Calu3 (cell line): ENCODE data around the gene NUDT6. TPM values are rescaled to one million over a fixed set of nuclear protein-coding genes. Genes with fewer than 3 reads are reported as not detected.

Experiments used
- BruUV-seq: library from RNA; stranded (reverse); fragments of 400-500 nt; replicated peaks from 2 replicates; lab custom pipeline; 2021; lab: Mats Ljungman, UMichigan
- CTCF ChIA-PET: fragments of 300-600 bp; sonication (Branson Sonifier 250); formaldehyde crosslinking; loops from one replicate; lab custom pipeline; 2022; ENCODE audit warnings: antibody characterized with exemption; lab: Charles Lee
- DNase-seq: peaks from one replicate; pipeline ENCODE4 v3.0.0; 2022
- H3K27ac Mint-ChIP-seq: one replicate; pipeline ENCODE4 v1.8.0; 2022; ENCODE audit warnings: mixed read lengths; ENCODE audit not compliant: unreplicated experiment
- H3K27me3 Mint-ChIP-seq: one replicate; pipeline ENCODE4 v1.8.0; 2022; ENCODE audit warnings: mixed read lengths; ENCODE audit not compliant: unreplicated experiment
- H3K36me3 Mint-ChIP-seq: one replicate; pipeline ENCODE4 v1.8.0; 2022; ENCODE audit warnings: mild to moderate bottlenecking, moderate library complexity, mixed read lengths; ENCODE audit not compliant: insufficient read depth, unreplicated experiment
- H3K4me1 Mint-ChIP-seq: one replicate; pipeline ENCODE4 v1.8.0; 2022; ENCODE audit warnings: mild to moderate bottlenecking, low read depth, mixed read lengths; ENCODE audit not compliant: unreplicated experiment
- H3K4me3 Mint-ChIP-seq: one replicate; pipeline ENCODE4 v1.8.0; 2022; ENCODE audit warnings: mild to moderate bottlenecking, low read depth, moderate library complexity, mixed read lengths; ENCODE audit not compliant: unreplicated experiment
- H3K9me3 Mint-ChIP-seq: one replicate; pipeline ENCODE4 v1.8.0; 2022; ENCODE audit warnings: low read depth, mixed read lengths; ENCODE audit not compliant: unreplicated experiment
- intact Hi-C: fragments of 100-400 bp; cut with micrococcal nuclease; formaldehyde crosslinking; loops from one replicate; pipeline ENCODE4 v1.10.0; 2022; ENCODE audit not compliant: unreplicated experiment
- total RNA-seq: library from RNA; stranded (reverse); gene quantifications from 2 replicates; pipeline ENCODE4 v1.2.3, GENCODE V29; 2022
- TF ChIP-seq, protein P1 (sequence below): fragments of 200-600 bp; IDR thresholded peaks from one replicate; pipeline ENCODE4 v1.8.0; 2022; ENCODE audit warnings: antibody characterized with exemption; ENCODE audit not compliant: unreplicated experiment

The NUDT6 gene
- total RNA-seq, 1 experiment from 2014 or later: 5.4 TPM

DNA sequence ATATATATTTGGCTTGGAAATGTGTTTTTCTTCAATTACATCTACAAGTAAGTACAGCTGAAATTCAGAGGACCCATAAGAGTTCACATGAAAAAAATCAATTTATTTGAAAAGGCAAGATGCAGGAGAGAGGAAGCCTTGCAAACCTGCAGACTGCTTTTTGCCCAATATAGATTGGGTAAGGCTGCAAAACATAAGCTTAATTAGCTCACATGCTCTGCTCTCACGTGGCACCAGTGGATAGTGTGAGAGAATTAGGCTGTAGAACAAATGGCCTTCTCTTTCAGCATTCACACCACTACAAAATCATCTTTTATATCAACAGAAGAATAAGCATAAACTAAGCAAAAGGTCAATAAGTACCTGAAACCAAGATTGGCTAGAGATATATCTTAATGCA lies 26.1 kb downstream of the NUDT6 start:
- Mint-ChIP-seq H3K36me3 (peaks cover 14% of the 10 kb centered on the region), H3K4me3 (no peak overlapping the region), H3K4me1 (peaks cover 10% of the 10 kb centered on the region), H3K27me3 (no peaks in the 10 kb centered on the region), H3K9me3 (no peaks in the 10 kb centered on the region), H3K27ac (no peak overlapping the region)
- DNase-seq: no peak
- TF ChIP-seq, protein P1, sequence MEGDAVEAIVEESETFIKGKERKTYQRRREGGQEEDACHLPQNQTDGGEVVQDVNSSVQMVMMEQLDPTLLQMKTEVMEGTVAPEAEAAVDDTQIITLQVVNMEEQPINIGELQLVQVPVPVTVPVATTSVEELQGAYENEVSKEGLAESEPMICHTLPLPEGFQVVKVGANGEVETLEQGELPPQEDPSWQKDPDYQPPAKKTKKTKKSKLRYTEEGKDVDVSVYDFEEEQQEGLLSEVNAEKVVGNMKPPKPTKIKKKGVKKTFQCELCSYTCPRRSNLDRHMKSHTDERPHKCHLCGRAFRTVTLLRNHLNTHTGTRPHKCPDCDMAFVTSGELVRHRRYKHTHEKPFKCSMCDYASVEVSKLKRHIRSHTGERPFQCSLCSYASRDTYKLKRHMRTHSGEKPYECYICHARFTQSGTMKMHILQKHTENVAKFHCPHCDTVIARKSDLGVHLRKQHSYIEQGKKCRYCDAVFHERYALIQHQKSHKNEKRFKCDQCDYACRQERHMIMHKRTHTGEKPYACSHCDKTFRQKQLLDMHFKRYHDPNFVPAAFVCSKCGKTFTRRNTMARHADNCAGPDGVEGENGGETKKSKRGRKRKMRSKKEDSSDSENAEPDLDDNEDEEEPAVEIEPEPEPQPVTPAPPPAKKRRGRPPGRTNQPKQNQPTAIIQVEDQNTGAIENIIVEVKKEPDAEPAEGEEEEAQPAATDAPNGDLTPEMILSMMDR: no peak
- no TSS peak for BruUV-seq
- intact Hi-C loops: loop anchor here (10.0 kb wide), 2 partner anchors 61 to 111 kb away; no protein-coding TSS in a partner anchor
- CTCF ChIA-PET: no interaction called here

DNA sequence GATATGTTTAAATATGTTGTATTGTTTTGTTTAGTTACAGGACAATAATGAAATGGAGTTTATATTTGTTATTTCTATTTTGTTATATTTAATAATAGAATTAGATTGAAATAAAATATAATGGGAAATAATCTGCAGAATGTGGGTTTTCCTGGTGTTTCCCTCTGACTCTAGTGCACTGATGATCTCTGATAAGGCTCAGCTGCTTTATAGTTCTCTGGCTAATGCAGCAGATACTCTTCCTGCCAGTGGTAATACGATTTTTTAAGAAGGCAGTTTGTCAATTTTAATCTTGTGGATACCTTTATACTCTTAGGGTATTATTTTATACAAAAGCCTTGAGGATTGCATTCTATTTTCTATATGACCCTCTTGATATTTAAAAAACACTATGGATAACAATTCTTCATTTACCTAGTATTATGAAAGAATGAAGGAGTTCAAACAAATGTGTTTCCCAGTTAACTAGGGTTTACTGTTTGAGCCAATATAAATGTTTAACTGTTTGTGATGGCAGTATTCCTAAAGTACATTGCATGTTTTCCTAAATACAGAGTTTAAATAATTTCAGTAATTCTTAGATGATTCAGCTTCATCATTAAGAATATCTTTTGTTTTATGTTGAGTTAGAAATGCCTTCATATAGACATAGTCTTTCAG lies 26.9 kb downstream of the NUDT6 start:
- no peak overlapping the region for H3K4me3 Mint-ChIP-seq
- no peaks in the 10 kb centered on the region for H3K27me3 Mint-ChIP-seq
- peaks cover 9% of the 10 kb centered on the region for H3K36me3 Mint-ChIP-seq
- TF ChIP-seq, protein P1: no peak
- no peak for DNase-seq
- intact Hi-C loops: loop anchor here (10.0 kb wide), 2 partner anchors 61 to 111 kb away; no protein-coding TSS in a partner anchor
- CTCF ChIA-PET: no interaction called here
- H3K9me3 Mint-ChIP-seq: no peaks in the 10 kb centered on the region
- H3K27ac Mint-ChIP-seq: no peak overlapping the region
- H3K4me1 Mint-ChIP-seq: peaks cover 7% of the 10 kb centered on the region
- no TSS peak for BruUV-seq

DNA sequence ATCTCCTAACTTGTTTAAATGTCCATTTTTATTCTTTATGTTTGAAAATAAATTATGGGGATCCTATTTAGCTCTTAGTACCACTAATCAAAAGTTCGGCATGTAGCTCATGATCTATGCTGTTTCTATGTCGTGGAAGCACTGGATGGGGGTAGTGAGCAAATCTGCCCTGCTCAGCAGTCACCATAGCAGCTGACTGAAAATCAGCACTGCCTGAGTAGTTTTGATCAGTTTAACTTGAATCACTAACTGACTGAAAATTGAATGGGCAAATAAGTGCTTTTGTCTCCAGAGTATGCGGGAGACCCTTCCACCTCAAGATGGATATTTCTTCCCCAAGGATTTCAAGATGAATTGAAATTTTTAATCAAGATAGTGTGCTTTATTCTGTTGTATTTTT lies 27.6 kb downstream of the NUDT6 start:
- peaks cover 4% of the 10 kb centered on the region for H3K36me3 Mint-ChIP-seq

DNA sequence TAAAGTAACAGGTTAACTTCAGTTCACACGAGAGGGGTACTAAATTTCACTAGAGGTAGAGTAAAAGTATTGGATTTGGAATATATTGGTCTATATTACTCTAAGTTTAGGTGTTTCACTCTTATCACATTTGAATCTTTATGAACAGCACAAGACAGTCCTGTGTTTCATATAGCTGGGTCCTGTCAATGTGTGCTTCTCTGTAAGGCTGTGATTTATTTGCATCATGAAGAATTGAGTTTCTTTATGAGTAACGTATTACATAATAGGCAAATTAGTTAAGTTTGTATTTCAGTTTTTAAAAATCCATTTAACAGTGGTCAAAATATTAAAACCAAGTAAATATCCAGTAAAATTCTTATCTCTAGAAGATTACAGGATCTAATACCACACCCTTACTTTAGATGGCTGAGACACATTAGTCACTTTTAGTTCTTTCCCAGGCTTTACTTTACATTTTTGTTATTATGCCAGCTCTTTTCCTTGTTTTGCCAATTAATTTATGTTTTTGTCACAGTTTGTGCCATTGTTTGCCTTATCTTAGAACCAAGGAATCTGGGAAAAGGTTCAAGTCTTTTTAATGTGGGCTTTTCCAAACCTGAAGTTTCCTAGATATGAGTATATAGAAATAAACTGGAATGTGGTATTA lies 32.1 kb downstream of the NUDT6 start:
- DNase-seq: no peak
- no peaks in the 10 kb centered on the region for H3K36me3 Mint-ChIP-seq
- TF ChIP-seq, protein P1: no peak
- peak overlapping the region; percentile 27 for H3K27ac Mint-ChIP-seq
- BruUV-seq: no TSS peak
- H3K27me3 Mint-ChIP-seq: no peaks in the 10 kb centered on the region
- H3K4me1 Mint-ChIP-seq: peaks cover 12% of the 10 kb centered on the region
- intact Hi-C loops: loop anchor here (1.0 to 10.0 kb wide), 3 partner anchors 8 to 105 kb away; no protein-coding TSS in a partner anchor
- H3K4me3 Mint-ChIP-seq: no peak overlapping the region
- no peaks in the 10 kb centered on the region for H3K9me3 Mint-ChIP-seq
- CTCF ChIA-PET: no interaction called here

More for the DNA sequence above, 27.6 kb downstream of the NUDT6 start:
- intact Hi-C loops: loop anchor here (10.0 kb wide), 2 partner anchors 60 to 110 kb away; no protein-coding TSS in a partner anchor
- Mint-ChIP-seq H3K9me3 (no peaks in the 10 kb centered on the region), H3K4me3 (no peak overlapping the region), H3K4me1 (peaks cover under 1% of the 10 kb centered on the region), H3K27ac (no peak overlapping the region), H3K27me3 (no peaks in the 10 kb centered on the region)
- no peak for DNase-seq
- TF ChIP-seq, protein P1: no peak
- BruUV-seq: no TSS peak
- CTCF ChIA-PET: no interaction called here
